GM21526 (cell line): ENCODE results near the gene ARID1B.
"Not testable (repeated sequence)": the region's sequence is repeated elsewhere in the genome, so short reads cannot be mapped to it uniquely, and the experiment has no call there.

Experiments used
- ATAC-seq: cut with Tn5 transposase; IDR thresholded peaks from one replicate; pipeline ENCODE4 v1.9.1; 2021; ENCODE audit warnings: moderate library complexity; ENCODE audit not compliant: unreplicated experiment, low FRiP score

Gene ARID1B

DNA sequence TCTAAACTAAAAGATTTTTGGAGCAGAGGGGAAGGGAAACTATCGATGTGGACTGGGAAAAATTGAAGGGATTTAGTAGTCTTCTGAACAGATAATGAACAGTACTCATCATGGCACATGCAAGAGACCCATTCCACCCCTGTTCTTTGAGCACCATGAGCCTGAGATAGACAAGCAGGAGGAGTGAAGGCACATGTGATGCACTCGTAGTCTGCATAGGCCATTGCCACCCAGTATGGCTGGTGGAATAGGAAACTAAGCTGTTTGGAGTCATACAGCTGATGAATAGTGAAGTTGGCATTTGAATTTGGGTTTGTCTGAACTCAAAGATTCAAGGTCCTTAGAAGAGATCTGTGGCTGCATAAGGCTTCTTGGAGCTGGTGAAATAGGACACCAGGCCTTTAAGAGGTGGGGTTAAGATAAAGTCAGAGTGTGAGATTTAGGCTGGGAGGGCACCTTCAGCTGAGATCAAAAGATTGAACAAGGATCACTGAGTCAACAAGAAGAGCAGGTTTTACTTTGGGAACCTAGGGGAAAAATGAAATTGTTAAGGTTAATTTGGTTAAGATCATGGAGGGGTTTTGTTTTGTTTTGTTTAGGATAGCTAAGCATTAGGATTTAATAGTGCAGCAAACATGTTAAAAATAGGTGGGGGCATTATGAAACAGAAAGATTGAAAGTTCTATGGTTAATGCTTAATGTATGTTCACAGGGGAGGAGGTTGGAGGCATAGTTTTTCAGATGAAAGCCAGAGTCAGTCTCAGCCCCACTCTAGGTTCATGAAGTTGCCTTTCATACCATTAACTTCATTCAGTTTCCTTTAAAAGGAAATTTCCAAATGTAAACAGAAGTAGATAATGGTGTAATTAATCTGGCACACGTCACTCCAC, 148.8 kb downstream of the ARID1B start:
- peak; percentile 68 for ATAC-seq

DNA sequence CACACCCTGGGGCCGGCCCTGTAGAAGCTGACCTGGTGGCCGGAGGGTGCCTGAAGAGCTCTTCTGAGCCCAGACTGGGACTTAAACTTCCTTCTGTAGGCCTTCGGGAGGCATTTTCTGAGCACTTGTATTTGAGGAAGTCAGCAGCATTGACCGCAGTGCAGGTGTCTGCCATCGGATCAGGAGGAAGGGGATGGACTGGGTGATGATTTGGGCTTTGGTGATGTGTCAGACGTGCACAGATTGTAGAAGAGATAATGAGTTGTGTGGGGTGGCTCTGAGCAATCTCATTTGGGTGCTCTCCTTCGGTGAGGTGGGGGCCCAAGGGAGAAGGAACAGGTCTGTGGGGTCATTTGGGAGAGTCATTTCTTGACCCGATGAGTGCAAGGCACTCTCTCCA, 150.9 kb downstream of the ARID1B start:
- ATAC-seq = no peak

DNA sequence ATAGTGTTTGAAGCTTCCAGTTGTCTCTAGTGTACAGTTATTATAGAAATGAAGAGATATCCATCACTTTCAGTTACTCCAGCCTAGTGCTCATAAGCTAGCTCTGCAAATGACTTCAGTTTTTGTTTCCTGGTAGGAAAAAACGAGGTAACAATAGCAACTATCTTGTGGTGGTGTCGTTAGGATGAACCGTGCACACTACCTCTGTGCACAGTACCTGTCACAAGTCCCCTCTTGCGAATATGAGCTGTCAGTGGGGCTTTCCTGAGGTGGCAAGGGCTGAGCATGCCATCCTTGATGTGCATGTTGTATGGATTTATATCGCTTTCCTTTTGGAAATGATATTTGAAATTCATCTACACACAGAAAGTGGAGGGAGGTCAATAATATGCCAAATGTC, 151.8 kb downstream of the ARID1B start:
- ATAC-seq = no peak

DNA sequence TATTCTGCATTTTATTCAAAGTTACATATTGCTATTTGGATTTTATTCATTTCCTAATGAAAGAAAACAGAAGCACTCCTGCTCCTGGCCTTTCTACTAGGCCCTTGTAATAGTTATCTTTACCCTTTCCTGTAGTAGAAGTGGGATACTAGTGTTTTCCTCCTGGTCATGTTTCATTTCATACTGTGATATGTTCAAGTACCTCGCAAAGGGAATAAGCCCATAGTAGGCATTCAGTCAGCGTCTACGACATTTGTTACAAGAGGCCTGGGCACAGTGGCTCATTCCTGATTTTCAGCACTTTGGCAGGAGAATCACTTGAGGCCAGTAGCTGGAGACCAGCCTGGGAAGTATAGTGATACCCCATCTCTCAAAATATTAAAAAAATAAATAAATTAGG, 154.1 kb downstream of the ARID1B start:
- no peak for ATAC-seq

DNA sequence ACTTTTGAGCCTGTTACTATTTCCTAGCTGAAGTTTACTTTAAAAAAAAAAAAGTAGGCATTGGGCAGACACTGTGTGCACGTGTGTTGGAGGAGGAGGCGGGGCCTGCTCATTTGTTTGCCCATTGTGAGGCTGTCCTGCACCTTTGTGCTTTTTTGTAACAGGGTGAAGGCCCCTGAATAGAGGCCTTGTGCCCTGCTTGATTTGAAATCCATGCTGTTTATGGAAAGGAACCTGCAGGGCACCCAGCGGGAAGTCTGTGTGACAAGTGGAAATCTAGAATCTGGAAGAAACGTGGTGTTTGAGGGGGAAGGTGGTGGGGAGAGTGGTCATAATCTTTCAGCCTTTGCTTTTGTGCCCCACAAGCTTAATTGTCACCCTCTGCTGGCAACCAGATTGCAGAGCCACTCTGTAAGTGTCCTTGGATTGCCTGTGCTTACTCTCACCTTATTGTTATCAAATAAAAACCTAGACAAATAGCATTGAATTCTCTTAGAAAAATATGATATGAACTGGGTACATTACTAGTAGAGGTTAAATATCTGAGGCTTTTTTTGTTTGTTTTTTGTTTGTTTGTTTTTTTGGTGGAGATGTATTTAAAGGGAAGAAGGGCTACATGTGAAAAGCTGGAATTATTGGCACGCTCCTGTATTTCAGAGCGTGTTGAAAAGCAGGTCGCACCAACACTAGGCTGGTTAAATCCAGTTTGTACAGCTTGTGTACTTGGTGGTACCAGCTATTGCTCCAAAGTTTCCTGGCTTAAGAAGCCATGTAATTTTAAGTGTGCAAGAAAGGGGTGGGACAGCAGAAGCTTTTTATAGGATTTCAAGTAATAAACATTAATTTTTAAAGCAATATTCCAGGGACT, 156.3 kb downstream of the ARID1B start:
- no peak for ATAC-seq

DNA sequence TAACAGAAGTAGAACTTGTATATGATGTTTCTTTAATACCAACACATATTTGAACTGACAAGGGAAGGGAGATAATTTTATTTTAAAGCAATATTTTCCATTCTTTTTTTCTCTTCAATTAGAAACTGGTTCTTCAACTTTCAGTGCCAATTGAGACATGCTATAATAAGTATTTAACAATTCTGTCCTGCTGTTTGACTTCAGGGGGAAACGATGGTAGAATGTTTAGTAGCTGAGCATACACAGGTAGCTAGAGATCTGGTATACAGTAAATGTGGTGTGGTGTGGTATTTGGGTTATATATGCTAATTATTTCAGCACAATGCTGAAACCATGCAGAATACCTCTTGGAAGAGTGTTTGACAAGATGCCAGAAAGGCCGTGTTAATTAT, 156.9 kb downstream of the ARID1B start:
- ATAC-seq = no peak

DNA sequence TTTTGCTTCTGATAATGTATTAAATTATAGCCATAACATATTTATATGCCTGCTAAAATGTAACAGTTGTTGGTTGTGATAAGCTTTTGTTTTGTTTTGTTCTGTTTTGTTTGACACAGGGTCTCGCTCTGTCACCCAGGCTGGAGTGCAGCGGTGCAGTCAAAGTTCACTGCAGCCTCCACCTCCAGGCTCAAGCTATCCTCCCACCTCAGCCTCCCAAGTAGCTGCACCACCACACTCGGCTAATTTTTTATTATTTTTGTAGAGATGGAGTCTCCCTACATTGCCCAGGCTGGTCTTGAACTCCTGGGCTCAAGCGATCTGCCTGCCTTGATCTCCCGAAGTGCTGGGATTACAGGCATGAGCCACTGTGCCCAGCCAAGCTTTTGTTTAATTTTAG, 157.8 kb downstream of the ARID1B start:
- ATAC-seq = no peak

DNA sequence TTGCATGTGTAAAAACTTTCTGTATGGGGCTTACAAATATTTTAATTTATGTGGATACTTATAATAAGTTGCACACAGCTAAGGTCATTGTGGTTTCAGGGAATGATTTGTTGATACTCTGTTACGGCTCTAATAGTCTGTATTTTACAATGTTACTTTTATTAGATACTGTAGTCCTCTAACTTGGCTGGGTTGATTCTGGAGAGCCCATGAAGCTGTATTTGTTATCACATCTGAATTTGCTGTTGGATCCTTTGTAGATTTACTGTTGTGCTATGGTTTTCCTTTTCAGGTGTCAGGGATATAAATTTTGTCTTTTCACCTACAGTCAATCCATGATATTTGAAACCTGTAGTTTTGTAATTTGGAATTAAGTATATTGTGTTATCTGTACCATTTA, 161.0 kb downstream of the ARID1B start:
- ATAC-seq = no peak

DNA sequence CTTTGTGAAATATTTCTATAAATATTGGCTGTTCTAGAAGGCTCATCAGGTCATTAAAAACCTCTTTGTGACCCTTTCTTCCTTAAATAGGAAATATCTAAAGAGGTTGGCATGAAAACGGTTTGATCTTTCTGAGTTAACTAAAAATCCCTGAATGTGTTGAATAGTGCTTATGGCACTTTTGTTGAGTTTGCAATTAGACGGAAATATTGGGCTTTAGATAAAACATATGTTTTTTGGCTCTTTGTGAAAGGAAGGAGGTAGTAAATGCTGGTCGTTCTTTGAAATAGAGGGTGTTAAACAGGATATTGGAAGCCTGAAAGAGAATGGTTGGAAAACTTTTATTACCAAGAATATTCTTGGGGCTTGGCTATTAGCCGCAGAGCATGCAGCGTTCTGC, 163.0 kb downstream of the ARID1B start:
- ATAC-seq = no peak

DNA sequence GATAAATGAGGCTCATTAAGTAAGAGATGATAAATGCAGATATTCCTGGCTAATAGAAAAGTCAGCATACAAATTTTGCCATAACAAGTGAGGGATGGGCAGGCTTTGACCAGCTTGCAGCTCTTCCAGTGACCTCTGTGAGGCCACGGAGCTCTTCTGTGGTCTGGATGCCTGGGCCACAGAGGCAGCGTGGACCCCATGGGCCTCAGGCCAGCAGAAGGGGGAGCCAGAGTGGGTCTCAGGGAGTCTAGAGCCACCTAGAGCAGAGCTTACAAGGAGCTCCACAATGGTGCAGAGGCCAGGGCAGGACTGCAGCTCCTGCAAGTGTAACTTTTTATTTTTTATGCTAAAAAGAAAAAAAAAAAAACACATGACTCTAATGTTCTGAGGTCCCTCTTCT, 165.1 kb downstream of the ARID1B start:
- no peak for ATAC-seq

DNA sequence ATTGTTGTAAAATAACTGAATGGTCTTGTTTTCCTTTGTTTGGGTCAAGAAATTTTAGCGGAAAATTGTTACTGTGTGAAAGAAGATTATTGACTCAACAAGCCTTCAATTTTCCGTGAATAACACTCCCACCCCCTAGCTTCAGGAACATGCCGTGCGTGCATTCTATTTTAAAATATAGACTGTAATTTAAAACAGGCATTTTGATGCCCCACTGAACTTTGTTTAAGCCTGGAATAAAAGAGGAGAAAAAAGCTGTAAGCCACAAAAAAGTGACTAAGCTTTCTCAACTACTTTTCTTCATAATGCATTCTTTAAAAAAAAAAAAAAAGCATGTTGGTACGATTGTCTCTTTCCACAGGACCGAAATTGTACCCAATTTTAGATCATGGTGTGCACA, 166.0 kb downstream of the ARID1B start:
- ATAC-seq = no peak

DNA sequence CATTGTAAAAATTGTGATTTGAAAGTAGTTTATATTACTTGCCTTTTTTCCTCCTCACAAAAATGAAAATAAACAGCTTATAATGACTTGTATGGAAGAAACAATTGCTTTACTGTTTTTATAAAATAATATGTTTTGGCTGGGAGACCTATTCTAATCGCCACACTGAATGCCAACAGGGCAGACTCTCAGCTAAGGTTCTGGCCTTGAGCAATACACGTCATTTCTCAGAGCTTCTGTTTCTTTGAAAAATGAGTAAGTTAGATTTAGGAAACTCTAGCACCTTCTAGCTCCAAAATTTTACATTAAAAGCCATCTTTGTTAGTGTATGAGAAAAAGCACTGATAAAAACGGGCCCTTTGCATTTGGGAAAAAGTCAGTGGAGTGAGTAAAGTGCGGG, 166.6 kb downstream of the ARID1B start:
- ATAC-seq = no peak

DNA sequence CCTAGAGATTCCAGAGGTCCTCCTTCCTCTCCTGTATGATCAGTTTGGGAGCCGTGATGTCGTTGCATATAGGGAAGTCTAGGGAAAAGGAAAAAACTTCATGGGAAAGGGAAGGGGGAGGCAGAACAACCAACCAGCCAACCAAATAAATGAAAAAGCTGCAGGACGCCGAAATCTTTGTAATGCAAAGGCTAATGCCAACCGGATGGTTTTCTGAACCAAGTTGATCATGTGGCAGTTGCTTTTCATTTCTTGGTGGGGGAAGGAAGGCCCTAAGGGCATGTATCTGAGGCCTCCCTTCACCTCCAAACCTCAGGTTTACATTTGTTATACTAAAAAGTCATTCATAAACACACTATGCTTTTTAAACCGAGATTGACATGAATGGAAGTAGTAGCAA, 167.2 kb downstream of the ARID1B start:
- no peak for ATAC-seq

DNA sequence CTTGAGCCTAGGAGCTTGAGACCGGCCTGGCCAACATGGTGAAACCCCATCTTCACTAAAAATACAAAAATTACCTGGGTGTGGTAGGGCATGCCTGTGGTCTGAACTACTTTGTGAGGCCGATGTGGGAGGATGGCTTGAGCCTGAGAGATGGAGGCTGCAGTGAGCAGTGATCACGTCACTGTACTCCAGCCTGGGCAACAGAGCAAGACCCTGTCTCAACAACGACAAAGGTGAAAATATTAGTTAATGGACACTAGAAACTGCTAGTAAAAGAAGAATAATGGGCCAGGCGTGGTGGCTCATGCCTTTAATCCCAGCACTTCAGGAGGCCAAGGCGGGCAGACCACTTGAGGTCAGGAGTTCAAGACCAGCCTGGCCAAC, 168.6 kb downstream of the ARID1B start:
- ATAC-seq = not testable (repeated sequence)

DNA sequence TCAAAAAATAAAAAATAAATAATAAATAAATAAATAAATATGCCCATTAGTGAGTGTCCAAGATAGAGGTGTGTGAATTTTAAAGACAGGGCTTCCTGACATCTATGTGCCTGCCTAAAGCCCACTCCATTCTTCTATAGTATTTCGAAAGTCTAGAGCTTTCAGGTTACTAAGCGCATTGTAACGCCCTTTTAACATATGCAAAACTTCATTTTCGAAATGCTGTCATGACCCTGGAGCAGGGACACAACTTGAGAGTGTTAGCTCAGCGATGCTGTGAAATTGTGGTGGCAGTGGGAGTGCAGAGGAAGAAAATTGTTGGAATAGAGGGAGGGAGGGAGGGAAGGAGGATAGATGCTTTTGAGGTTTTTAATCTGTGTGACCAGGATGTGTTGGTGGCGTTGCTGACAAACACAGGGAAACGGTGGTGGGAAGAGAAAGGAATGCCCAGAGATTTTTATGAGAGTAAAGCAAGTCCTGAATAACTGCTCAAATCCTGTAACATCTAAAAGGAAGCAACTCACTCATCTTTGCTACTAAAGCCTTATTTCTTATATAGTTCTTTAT, 169.3 kb downstream of the ARID1B start:
- ATAC-seq = no peak

DNA sequence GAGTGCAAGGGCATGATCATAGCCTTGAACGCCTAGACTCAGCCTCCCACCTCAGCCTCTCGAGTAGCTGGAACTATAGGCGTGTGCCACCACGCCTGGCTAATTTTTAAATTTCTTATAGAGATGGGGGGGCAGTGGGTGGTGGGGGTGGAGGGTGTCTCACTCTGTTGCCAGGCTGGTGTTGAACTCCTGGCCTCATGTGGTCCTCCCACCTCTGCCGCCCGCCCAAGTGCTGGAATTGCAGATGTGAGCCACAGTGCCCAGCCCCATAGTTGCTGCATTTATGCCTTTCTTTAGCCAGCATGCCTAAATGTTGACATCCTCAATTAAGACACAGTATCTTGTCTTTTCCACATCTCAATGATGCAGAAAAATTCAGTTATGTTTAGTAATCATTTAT, 171.1 kb downstream of the ARID1B start:
- ATAC-seq = no peak

DNA sequence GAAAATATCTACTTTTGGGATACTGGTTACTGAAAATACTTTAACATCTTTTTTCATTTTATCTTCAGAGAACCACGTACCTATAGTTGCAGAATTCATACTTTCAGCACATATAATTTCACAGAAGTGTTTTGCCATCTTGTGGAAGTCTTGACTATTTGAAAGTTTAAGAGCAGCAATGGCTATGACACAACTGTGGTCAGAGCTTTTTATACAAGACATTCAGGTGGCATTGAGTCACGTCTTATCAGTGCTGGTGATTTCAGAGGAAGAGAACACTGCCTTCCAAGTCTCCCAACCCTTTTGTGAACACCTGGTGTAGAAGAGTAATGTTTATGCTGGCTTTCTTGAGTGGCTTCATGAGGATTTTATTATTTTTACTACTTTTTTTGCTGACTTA, 171.6 kb downstream of the ARID1B start:
- ATAC-seq = no peak

DNA sequence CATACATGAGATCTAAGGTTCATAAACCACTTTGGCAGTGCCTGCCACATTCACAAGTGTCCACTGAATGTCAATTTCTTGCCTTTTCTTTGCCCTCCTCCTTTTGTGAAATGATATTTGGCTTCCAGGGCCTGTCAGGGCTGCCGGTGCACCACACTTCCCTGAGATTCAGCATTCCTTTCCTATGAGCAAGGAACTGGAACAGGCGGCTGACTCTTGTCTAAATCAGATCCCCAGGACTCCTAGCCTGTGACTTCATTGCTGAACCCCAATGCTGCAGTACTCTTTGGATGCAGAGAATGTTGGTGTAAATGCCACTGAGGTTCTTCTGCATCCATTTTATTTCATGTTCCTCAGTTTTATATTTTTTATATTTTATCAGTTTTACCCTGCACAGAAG, 172.2 kb downstream of the ARID1B start:
- ATAC-seq = no peak

DNA sequence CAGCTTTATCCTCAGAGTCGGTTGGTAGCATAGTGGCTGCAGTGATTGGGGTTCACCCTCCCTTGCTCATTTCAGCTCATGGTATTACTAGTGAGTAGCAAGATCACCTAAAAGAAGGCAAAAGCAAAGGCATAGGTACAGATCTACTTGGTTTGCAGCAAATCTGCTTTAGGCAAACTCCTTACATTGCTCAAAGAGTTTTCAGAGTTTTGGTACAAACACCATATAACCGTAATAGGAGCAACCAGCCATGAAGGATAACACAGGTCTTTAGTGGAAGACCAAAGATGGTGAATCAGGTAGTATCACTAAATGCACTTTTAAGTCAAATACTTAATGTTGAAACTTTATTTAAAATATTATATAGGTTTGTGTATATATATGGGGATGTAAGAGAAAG, 172.9 kb downstream of the ARID1B start:
- no peak for ATAC-seq

DNA sequence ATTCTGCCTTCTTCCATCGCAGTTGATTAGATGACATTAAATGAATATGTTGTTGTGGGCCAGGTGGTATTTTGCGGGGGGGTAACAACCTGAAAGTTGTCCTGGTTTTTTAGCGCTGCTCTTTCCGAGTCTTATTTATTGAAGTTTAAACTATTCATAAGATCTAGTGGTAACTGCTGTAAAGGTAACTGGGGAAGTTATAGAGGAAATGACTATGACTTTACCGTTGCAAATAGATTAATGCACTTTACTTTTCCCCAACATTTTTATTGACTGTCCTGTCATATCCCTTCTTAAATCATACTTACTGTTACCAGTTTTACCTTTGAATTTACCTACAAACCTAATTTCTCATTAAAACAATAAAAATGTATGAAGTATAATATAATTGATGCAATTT, 173.4 kb downstream of the ARID1B start:
- no peak for ATAC-seq

DNA sequence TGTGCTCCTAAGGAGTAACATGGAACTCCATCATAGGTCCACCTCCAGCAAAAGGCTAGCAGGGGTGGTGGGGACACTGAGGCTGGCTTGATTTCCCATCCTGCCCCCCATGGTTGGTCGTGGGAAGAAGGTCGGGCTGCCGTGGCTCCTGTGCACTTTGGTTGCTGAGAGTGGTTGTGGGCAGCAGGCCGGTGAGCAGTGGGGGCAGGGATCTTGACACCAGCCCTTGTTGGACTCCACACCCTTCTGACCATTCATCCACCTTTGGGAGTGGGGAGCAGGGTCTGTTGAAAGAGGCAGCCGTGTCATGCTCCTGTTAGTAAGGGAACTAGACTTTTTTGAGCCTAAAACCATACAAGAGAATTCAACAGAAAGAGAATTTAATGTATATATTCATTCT, 175.2 kb downstream of the ARID1B start:
- ATAC-seq = no peak

DNA sequence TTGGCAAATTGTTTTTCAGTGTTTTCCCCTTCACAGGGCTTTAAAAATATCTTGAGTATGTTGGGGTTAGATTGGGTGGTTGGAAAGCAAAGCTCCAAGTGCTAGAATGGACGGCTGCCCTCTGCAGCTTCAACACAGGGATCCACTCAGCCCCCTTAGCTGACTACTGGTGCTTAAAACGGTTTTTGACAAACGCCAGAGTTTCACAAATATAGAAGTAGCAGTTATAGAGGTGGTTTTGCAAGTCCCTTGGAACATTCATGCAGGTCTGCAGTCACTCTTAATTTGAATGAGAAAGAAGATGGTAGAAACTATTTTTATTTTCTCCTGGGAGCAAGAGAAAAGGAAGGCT, 175.9 kb downstream of the ARID1B start:
- no peak for ATAC-seq
